Cardiac septum (tissue), 1 donor: Measurements from ENCODE around the gene PWWP2B. TPM values are rescaled to one million over a fixed set of nuclear protein-coding genes. Genes with fewer than 3 reads are reported as not detected.

Source experiments
- DNase-seq: peaks from one replicate; pipeline ENCODE4 v3.0.0-alpha.2; 2020; ENCODE audit warnings: low spot score
- intact Hi-C: fragments of 100-400 bp; cut with DNase I; formaldehyde crosslinking; loops from one replicate; pipeline ENCODE4 v1.14.0; 2022
- total RNA-seq: library from RNA; stranded (reverse); fragmentation: NEBNext Ultra II Directional; extraction: Animal tissue kit (Norgen Biotek cat#: 25700); gene quantifications from one replicate; pipeline ENCODE4 v1.2.1, GENCODE V29; 2021
- donor health status: DM: no; HTN: no; CAD: no.

Gene PWWP2B
- total RNA-seq, 1 donor from 2014 or later: 14.3 TPM

GRCh38 chr10:132449051-132449810 is 52.2 kb downstream of the PWWP2B start:
- intact Hi-C loops: no loop called here
- DNase-seq: no peak

GRCh38 chr10:132449811-132450181 is 52.8 kb downstream of the PWWP2B start:
- intact Hi-C loops: no loop called here
- no peak for DNase-seq

- intact Hi-C loops: no loop called here
- DNase-seq: no peak
These were observed 53.4 kb downstream of the PWWP2B start for GRCh38 chr10:132450466-132450824.

GRCh38 chr10:132450825-132451505 is 54.0 kb downstream of the PWWP2B start:
- intact Hi-C loops: no loop called here
- DNase-seq: no peak

- intact Hi-C loops: no loop called here
- DNase-seq: no peak
These were observed 54.7 kb downstream of the PWWP2B start for GRCh38 chr10:132451506-132452215.

GRCh38 chr10:132452216-132452650 is 55.2 kb downstream of the PWWP2B start:
- DNase-seq: no peak
- intact Hi-C loops: no loop called here

- peak; percentile 90 for DNase-seq
- intact Hi-C loops: loop anchor here (1.0 kb wide), 2 partner anchors 66 to 230 kb away; no protein-coding TSS in a partner anchor
These were observed 55.9 kb downstream of the PWWP2B start for GRCh38 chr10:132452651-132453469.

- intact Hi-C loops: loop anchor here (1.0 kb wide), 2 partner anchors 66 to 230 kb away; no protein-coding TSS in a partner anchor
These were observed 56.5 kb downstream of the PWWP2B start for GRCh38 chr10:132453470-132453861.

GRCh38 chr10:132454296-132455198 is 57.5 kb downstream of the PWWP2B start:
- intact Hi-C loops: no loop called here
- no peak for DNase-seq

More at GRCh38 chr10:132453470-132453861, 56.5 kb downstream of the PWWP2B start:
- no peak for DNase-seq

- no peak for DNase-seq
- intact Hi-C loops: no loop called here
These were observed 58.5 kb downstream of the PWWP2B start for GRCh38 chr10:132455441-132455971.

GRCh38 chr10:132455986-132456847 is 59.2 kb downstream of the PWWP2B start:
- no peak for DNase-seq
- intact Hi-C loops: no loop called here

- intact Hi-C loops: no loop called here
- no peak for DNase-seq
These were observed 59.9 kb downstream of the PWWP2B start for GRCh38 chr10:132456881-132457280.

GRCh38 chr10:132457328-132458070 is 60.5 kb downstream of the PWWP2B start:
- no peak for DNase-seq
- intact Hi-C loops: loop anchor here (2.0 kb wide), 2 partner anchors 119 to 181 kb away; no protein-coding TSS in a partner anchor

GRCh38 chr10:132458071-132458585 is 61.1 kb downstream of the PWWP2B start:
- intact Hi-C loops: loop anchor here (2.0 kb wide), 2 partner anchors 119 to 181 kb away; no protein-coding TSS in a partner anchor
- no peak for DNase-seq

GRCh38 chr10:132458586-132459300 is 61.7 kb downstream of the PWWP2B start:
- intact Hi-C loops: loop anchor here (2.0 kb wide), 2 partner anchors 118 to 180 kb away; no protein-coding TSS in a partner anchor
- DNase-seq: no peak
